Endothelial cell of umbilical vein (primary cell): ENCODE measurements around the gene SNCAIP. TPM values are rescaled to one million over a fixed set of nuclear protein-coding genes. Genes with fewer than 3 reads are reported as not detected.

ENCODE experiments used
- BruUV-seq: library from RNA; stranded (reverse); fragments of 400-500 nt; replicated peaks from 2 replicates; lab custom pipeline; 2021; lab: Mats Ljungman, UMichigan
- CTCF ChIA-PET: fragments of 300-600, 350-600 bp; sonication (Branson Sonifier 250); formaldehyde crosslinking; loops from one replicate; lab custom pipeline; 2021; ENCODE audit warnings: antibody characterized with exemption, inconsistent platforms; lab: Charles Lee
- POLR2A ChIA-PET: fragments of 300-600, 350-600 bp; sonication (Branson Sonifier 250); formaldehyde crosslinking; loops from one replicate; lab custom pipeline; 2021; ENCODE audit warnings: antibody characterized with exemption, inconsistent platforms; lab: Charles Lee
- DNase-seq: peaks from one replicate; pipeline ENCODE4 v3.0.0-alpha.2; 2011; ENCODE audit warnings: low read depth, low spot score
- FAIRE-seq: peaks from 2 replicates; lab custom pipeline; 2011; peaks lifted over from hg19 to GRCh38; lab: Jason Lieb, UNC
- H2AFZ ChIP-seq: 2 replicates; pipeline ENCODE4 v1.6.0; 2012; ENCODE audit warnings: low read depth, low read length, control low read depth, inconsistent platforms
- H3K27ac ChIP-seq: 2 replicates; pipeline ENCODE4 v1.5.1; 2011; ENCODE audit warnings: low read depth, mild to moderate bottlenecking, control low read depth, low read length, moderate library complexity; ENCODE audit not compliant: insufficient read depth
- H3K27me3 ChIP-seq, 2 experiments: 2 replicates each; pipeline versions ENCODE4 v1.6.0 to v1.6.1; 2011; ENCODE audit warnings: low read length in 2 of 2, mixed read lengths in 1 of 2; ENCODE audit not compliant: control insufficient read depth in 2 of 2, insufficient read depth in 2 of 2
- H3K36me3 ChIP-seq, 2 experiments: 2 replicates in 1 of 2; 3 replicates in 1 of 2; pipeline ENCODE4 v1.5.1; 2011; ENCODE audit warnings: low read length in 2 of 2, mild to moderate bottlenecking in 1 of 2, moderate library complexity in 1 of 2; ENCODE audit not compliant: control insufficient read depth in 2 of 2, insufficient read depth in 2 of 2; ENCODE audit errors: extremely low read depth in 1 of 2
- H3K4me1 ChIP-seq: 3 replicates; pipeline ENCODE4 v1.5.1; 2011; ENCODE audit warnings: mild to moderate bottlenecking, low read length; ENCODE audit not compliant: control insufficient read depth, insufficient read depth; ENCODE audit errors: extremely low read depth
- H3K4me2 ChIP-seq: 2 replicates; pipeline ENCODE4 v1.6.1; 2011; ENCODE audit warnings: low read length, control low read depth, mixed read lengths; ENCODE audit not compliant: insufficient read depth
- H3K4me3 ChIP-seq, 3 experiments: fragments of 200-600 bp in 1 of 3; sonication (generic), shearing (Covaris generic) in 1 of 3; replicated peaks in 1 of 3; 2 replicates each; pipeline ENCODE4 v1.5.1; 2011 to 2016; ENCODE audit warnings: control low read depth in 3 of 3, low read length in 3 of 3, mild to moderate bottlenecking in 2 of 3, inconsistent platforms in 1 of 3, low read depth in 1 of 3, moderate library complexity in 1 of 3; ENCODE audit not compliant: insufficient read depth in 1 of 3
- H3K79me2 ChIP-seq: 2 replicates; pipeline ENCODE4 v1.6.0; 2012; ENCODE audit warnings: low read length, inconsistent platforms; ENCODE audit not compliant: control insufficient read depth, insufficient read depth
- H3K9ac ChIP-seq: replicated peaks from 2 replicates; pipeline ENCODE3; 2011; ENCODE audit warnings: low read length, control low read depth; ENCODE audit not compliant: insufficient read depth; ENCODE audit errors: extremely low read depth
- H3K9me1 ChIP-seq: replicated peaks from 3 replicates; pipeline ENCODE4 v1.6.0; 2011; ENCODE audit warnings: mild to moderate bottlenecking, low read length; ENCODE audit not compliant: control insufficient read depth, insufficient read depth; ENCODE audit errors: extremely low read depth
- H3K9me3 ChIP-seq: replicated peaks from 2 replicates; pipeline ENCODE4 v1.5.1; 2012; ENCODE audit warnings: low read length, inconsistent platforms; ENCODE audit not compliant: control insufficient read depth, insufficient read depth
- H4K20me1 ChIP-seq: replicated peaks from 2 replicates; pipeline ENCODE3; 2011; ENCODE audit warnings: mild to moderate bottlenecking, low read length; ENCODE audit not compliant: control insufficient read depth, insufficient read depth; ENCODE audit errors: extremely low read depth
- EZH2 ChIP-seq: IDR thresholded peaks from 2 replicates; pipeline ENCODE4 v1.6.1; 2012; ENCODE audit warnings: borderline replicate concordance, low read depth, mild to moderate bottlenecking, moderate library complexity, low read length, inconsistent platforms; ENCODE audit not compliant: severe bottlenecking
- FOS ChIP-seq: IDR thresholded peaks from 2 replicates; pipeline ENCODE4 v1.6.1; 2011; ENCODE audit warnings: mild to moderate bottlenecking, low read length, moderate library complexity, borderline replicate concordance; ENCODE audit not compliant: insufficient read depth
- GATA2 ChIP-seq: IDR thresholded peaks from 2 replicates; pipeline ENCODE4 v1.7.0; 2011; ENCODE audit warnings: low read depth, mild to moderate bottlenecking, moderate library complexity, mixed read lengths, low read length; ENCODE audit not compliant: insufficient read length, insufficient read depth
- JUN ChIP-seq: IDR thresholded peaks from 2 replicates; pipeline ENCODE4 v1.6.1; 2011; ENCODE audit warnings: borderline replicate concordance, low read depth; ENCODE audit not compliant: insufficient read length, insufficient read depth
- MYC ChIP-seq: IDR thresholded peaks from one replicate; pipeline ENCODE4 v1.6.1; 2011; ENCODE audit warnings: mild to moderate bottlenecking, low read depth, low read length
- POLR2A ChIP-seq: IDR thresholded peaks from 2 replicates; pipeline ENCODE4 v1.6.1; 2012; ENCODE audit warnings: low read depth, mild to moderate bottlenecking, control low read depth, low read length
- POLR2AphosphoS5 ChIP-seq: IDR thresholded peaks from 2 replicates; pipeline ENCODE4 v1.6.1; 2012; ENCODE audit warnings: low read depth, mild to moderate bottlenecking, control low read depth, low read length, moderate library complexity; ENCODE audit not compliant: insufficient read depth
- dilution Hi-C: fragments of 300-500 bp; cut with MboI; formaldehyde crosslinking; loops from one replicate; pipeline ENCODE4 v1.15.0; 2019; ENCODE audit warnings: low sequenced_read_pairs; ENCODE audit not compliant: extremely low pct_ligation_motif_present
- intact Hi-C: fragments of 100-400 bp; cut with micrococcal nuclease; formaldehyde crosslinking; loops from one replicate; pipeline ENCODE4 v1.10.0; 2022
- polyA plus RNA-seq, 4 experiments: library from polyadenylated mRNA; depleted of rRNA in 3 of 4; stranded (reverse) in 3 of 4; unstranded in 1 of 4; fragments of >200 nt; gene quantifications; 2 replicates each; pipeline versions ENCODE4 v1.2.1 to v1.2.3, GENCODE V29; 2011 to 2012; ENCODE audit warnings: missing spikeins in 1 of 4
- total RNA-seq: library from RNA; stranded (reverse); gene quantifications from 2 replicates; pipeline ENCODE4 v1.2.3, GENCODE V29; 2021
- TF ChIP-seq, protein P1 (sequence below), 2 donors: IDR thresholded peaks; 1 replicate in 1 of 2; 2 replicates in 1 of 2; pipeline ENCODE4 v1.5.1; 2011; ENCODE audit warnings: low read length in 2 of 2, mild to moderate bottlenecking in 2 of 2, moderate library complexity in 2 of 2, control low read depth in 1 of 2, inconsistent platforms in 1 of 2, low read depth in 1 of 2; ENCODE audit not compliant: insufficient read depth in 1 of 2; ENCODE audit errors: extremely low read depth in 1 of 2
- TF ChIP-seq, protein P2 (sequence below): IDR thresholded peaks from 2 replicates; pipeline ENCODE4 v1.6.1; 2011; ENCODE audit not compliant: insufficient read depth, insufficient read length

SNCAIP gene
- total and polyA plus RNA-seq, 2 donors (not counting 3 experiments of a cell fraction or from before 2014, with no cell fraction given), result 13.1 to 42.0 TPM

DNA sequence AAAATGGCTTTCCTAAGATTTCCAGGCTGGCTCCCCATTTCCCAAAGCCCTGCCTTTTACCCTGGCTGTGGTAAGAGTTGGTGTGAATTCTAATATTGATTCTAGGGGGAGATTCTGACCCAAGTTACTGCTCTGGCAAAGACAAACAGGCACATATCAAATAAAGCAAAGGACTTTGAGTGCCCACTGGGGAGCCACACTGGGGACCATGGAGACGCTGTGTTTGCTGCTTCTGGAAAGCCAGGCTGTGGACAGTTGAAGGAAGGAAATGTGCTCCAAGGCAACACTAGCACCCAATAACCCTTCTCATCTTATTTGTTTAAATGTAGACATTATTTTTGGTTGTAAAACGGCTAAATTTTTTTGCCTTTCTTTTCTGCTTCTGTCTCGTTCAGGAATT is 78.7 kb downstream of the SNCAIP start:
- no peaks in the 10 kb centered on the region for H3K9me1 ChIP-seq
- H3K9ac ChIP-seq, result no peak overlapping the region
- H3K9me3 ChIP-seq, result no peaks in the 10 kb centered on the region
- no peak for DNase-seq
- H2AFZ ChIP-seq, result no peak overlapping the region
- TF ChIP-seq JUN, result no peak
- TF ChIP-seq, protein P1, sequence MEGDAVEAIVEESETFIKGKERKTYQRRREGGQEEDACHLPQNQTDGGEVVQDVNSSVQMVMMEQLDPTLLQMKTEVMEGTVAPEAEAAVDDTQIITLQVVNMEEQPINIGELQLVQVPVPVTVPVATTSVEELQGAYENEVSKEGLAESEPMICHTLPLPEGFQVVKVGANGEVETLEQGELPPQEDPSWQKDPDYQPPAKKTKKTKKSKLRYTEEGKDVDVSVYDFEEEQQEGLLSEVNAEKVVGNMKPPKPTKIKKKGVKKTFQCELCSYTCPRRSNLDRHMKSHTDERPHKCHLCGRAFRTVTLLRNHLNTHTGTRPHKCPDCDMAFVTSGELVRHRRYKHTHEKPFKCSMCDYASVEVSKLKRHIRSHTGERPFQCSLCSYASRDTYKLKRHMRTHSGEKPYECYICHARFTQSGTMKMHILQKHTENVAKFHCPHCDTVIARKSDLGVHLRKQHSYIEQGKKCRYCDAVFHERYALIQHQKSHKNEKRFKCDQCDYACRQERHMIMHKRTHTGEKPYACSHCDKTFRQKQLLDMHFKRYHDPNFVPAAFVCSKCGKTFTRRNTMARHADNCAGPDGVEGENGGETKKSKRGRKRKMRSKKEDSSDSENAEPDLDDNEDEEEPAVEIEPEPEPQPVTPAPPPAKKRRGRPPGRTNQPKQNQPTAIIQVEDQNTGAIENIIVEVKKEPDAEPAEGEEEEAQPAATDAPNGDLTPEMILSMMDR (IDR thresholded peaks at IDR 0.05; ENCODE audit: extremely low read depth in 1 of 2, insufficient read depth in 1 of 2, low read depth in 1 of 2, low read length in 2 of 2), result no peak
- no peak for TF ChIP-seq EZH2
- TF ChIP-seq POLR2AphosphoS5, result no peak
- no peak for TF ChIP-seq GATA2
- no peak for TF ChIP-seq FOS
- TF ChIP-seq MYC, result no peak
- no peak for TF ChIP-seq POLR2A
- TF ChIP-seq, protein P2, sequence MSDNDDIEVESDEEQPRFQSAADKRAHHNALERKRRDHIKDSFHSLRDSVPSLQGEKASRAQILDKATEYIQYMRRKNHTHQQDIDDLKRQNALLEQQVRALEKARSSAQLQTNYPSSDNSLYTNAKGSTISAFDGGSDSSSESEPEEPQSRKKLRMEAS, result no peak
- H3K79me2 ChIP-seq, result no peaks in the 10 kb centered on the region
- no peaks in the 10 kb centered on the region for H3K4me1 ChIP-seq
- dilution Hi-C loops, result no loop called here
- FAIRE-seq, result no peak
- no peak overlapping the region for H3K4me2 ChIP-seq
- H4K20me1 ChIP-seq, result no peaks in the 10 kb centered on the region
- intact Hi-C loops, result no loop called here
- no TSS peak for BruUV-seq
- H3K4me3 ChIP-seq, result no peak overlapping the region
- ChIA-PET POLR2A (no interaction called here), CTCF (no interaction called here)
- no peaks in the 10 kb centered on the region for H3K36me3 ChIP-seq
- no peak overlapping the region for H3K27ac ChIP-seq
- no peaks in the 10 kb centered on the region for H3K27me3 ChIP-seq
